NT2/D1 (cell line): ENCODE measurements around the gene C13orf42.

Experiments used
- SUZ12 ChIP-seq: IDR thresholded peaks from 2 replicates; pipeline ENCODE4 v1.6.1; 2011; ENCODE audit not compliant: insufficient read length, insufficient read depth; ENCODE audit errors: extremely low read depth
- YY1 ChIP-seq: IDR thresholded peaks from 2 replicates; pipeline ENCODE4 v1.6.1; 2011; ENCODE audit not compliant: insufficient read length, insufficient read depth
- ZNF274 ChIP-seq: IDR thresholded peaks from 2 replicates; pipeline ENCODE4 v1.6.1; 2011; ENCODE audit warnings: mild to moderate bottlenecking, low read depth, low read length

- TF ChIP-seq YY1 (no peak), ZNF274 (no peak), SUZ12 (no peak)
These were observed 42.5 kb upstream of the C13orf42 start for GRCh38 chr13:51153527-51153926.
